ENCODE data around the gene APOL1.

APOL1 gene

DNA sequence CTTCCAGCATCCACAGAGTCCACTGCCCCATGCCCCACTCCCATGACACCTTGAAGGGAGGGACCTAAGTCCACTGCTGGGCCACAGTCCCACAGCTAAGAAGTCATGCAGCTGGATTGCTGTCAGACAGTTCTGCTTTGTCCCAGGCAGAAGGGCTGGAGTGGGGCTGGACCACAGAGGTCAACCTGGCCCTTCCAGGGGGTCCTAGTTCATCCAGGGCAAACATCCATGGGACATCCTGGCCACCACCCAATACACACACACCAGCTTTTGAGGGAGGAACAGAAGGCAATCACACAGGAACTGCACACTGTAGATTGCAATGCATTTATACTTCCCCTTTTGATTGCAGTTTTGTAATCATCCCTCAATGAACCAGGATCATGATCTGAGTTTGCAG is 40.0 kb upstream of the APOL1 start:
- Histone ChIP-seq H3K9me2 (replicated peaks; ENCODE audit: low read depth, low read length) (no peaks in the 10 kb centered on the region), H3K9ac (ENCODE audit: low read depth, low read length, poor library complexity, severe bottlenecking) (no peak overlapping the region), H3F3A (ENCODE audit: low read depth) (no peaks in the 10 kb centered on the region), H2AFZ (ENCODE audit: low read length) (no peak overlapping the region), H4K20me1 (ENCODE audit: insufficient read depth, low read length, poor library complexity, severe bottlenecking) (no peaks in the 10 kb centered on the region), H3K79me2 (ENCODE audit: insufficient read depth, low read length) (no peaks in the 10 kb centered on the region), H3K4me1 (ENCODE audit: insufficient read depth, low read length, poor library complexity, severe bottlenecking) (peaks cover 18% of the 10 kb centered on the region), H3K4me2 (ENCODE audit: low read depth, low read length, poor library complexity, severe bottlenecking) (no peak overlapping the region), H3K27me3 (ENCODE audit: insufficient read depth, low read length, poor library complexity, severe bottlenecking) (no peaks in the 10 kb centered on the region), H3K4me3 (ENCODE audit: low read length, poor library complexity, severe bottlenecking) (no peak overlapping the region), H3K9me3 (ENCODE audit: insufficient read depth, low read depth, low read length) (0 out of 2 replicates have a peak, but pooled peaks cover 8% of the 10 kb centered on the region), H3K36me3 (ENCODE audit: insufficient read depth, low read length) (no peaks in the 10 kb centered on the region)
- TF ChIP-seq, protein P1, sequence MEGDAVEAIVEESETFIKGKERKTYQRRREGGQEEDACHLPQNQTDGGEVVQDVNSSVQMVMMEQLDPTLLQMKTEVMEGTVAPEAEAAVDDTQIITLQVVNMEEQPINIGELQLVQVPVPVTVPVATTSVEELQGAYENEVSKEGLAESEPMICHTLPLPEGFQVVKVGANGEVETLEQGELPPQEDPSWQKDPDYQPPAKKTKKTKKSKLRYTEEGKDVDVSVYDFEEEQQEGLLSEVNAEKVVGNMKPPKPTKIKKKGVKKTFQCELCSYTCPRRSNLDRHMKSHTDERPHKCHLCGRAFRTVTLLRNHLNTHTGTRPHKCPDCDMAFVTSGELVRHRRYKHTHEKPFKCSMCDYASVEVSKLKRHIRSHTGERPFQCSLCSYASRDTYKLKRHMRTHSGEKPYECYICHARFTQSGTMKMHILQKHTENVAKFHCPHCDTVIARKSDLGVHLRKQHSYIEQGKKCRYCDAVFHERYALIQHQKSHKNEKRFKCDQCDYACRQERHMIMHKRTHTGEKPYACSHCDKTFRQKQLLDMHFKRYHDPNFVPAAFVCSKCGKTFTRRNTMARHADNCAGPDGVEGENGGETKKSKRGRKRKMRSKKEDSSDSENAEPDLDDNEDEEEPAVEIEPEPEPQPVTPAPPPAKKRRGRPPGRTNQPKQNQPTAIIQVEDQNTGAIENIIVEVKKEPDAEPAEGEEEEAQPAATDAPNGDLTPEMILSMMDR (conservative IDR thresholded peaks at IDR 0.05; ENCODE audit: low read length): no peak
- TF ChIP-seq EZH2phosphoT487 (IDR thresholded peaks at IDR 0.05; ENCODE audit: borderline replicate concordance): no peak

DNA sequence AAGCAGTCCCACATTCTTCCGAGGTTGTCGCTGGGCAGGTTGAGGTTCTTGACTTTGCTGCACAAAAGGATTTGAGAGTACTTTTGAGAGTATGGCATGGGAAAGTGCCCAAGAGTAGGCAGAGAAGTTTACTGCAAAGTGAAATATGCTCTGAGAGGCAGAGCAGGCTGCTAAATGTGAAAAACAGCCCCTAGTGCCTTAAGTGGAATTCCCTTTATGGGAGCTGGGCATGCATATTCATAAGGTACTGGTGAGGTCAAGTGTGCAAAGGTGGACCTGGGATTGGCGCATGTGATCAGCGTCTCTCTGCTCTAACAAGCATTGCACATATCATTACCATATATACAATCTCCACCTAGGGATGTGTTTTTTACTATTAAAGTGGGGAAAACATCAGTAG is 39.3 kb upstream of the APOL1 start:
- H3K4me1 ChIP-seq (ENCODE audit: insufficient read depth, low read length, poor library complexity, severe bottlenecking): peaks cover 18% of the 10 kb centered on the region
- H3K4me2 ChIP-seq (ENCODE audit: low read depth, low read length, poor library complexity, severe bottlenecking): no peak overlapping the region
- no peaks in the 10 kb centered on the region for H3K9me2 ChIP-seq (replicated peaks; ENCODE audit: low read depth, low read length)

DNA sequence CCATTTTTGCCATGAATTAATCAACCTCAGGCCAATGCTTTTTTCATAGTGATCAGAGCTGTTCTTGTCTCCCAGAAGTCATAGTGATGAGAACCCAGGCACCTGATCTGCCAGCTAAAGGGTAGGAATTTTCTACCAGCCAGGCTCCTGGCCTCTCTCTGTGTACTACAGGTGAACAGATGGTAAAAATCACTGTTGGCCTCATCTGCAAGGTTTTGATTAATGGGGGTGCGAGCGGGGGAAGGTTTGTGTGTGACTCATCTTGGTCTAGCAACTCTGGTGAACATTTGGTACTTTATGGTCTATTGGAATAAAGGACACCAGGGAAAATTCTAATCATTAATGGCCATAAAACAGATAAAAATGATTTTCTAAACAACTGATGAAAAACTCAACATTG is 37.0 kb upstream of the APOL1 start:
- Histone ChIP-seq H3K36me3 (ENCODE audit: insufficient read depth, low read length) (no peaks in the 10 kb centered on the region), H2AFZ (ENCODE audit: low read length) (no peak overlapping the region), H4K20me1 (ENCODE audit: insufficient read depth, low read length, poor library complexity, severe bottlenecking) (no peaks in the 10 kb centered on the region), H3K79me2 (ENCODE audit: insufficient read depth, low read length) (no peaks in the 10 kb centered on the region), H3K9me2 (replicated peaks; ENCODE audit: low read depth, low read length) (no peaks in the 10 kb centered on the region), H3K27me3 (ENCODE audit: insufficient read depth, low read length, poor library complexity, severe bottlenecking) (no peaks in the 10 kb centered on the region), H3K9me3 (ENCODE audit: insufficient read depth, low read depth, low read length) (no peaks in the 10 kb centered on the region), H3K9ac (ENCODE audit: low read depth, low read length, poor library complexity, severe bottlenecking) (no peak overlapping the region), H3K4me3 (ENCODE audit: low read length, poor library complexity, severe bottlenecking) (no peak overlapping the region), H3K4me2 (ENCODE audit: low read depth, low read length, poor library complexity, severe bottlenecking) (no peak overlapping the region), H3F3A (ENCODE audit: low read depth) (no peaks in the 10 kb centered on the region), H3K4me1 (ENCODE audit: insufficient read depth, low read length, poor library complexity, severe bottlenecking) (peaks cover 12% of the 10 kb centered on the region)
- TF ChIP-seq EZH2phosphoT487 (IDR thresholded peaks at IDR 0.05; ENCODE audit: borderline replicate concordance): no peak
- TF ChIP-seq, protein P1 (conservative IDR thresholded peaks at IDR 0.05; ENCODE audit: low read length): no peak

More for the DNA sequence above, 39.3 kb upstream of the APOL1 start:
- H3K4me3 ChIP-seq (ENCODE audit: low read length, poor library complexity, severe bottlenecking): no peak overlapping the region
- no peak overlapping the region for H3K9ac ChIP-seq (ENCODE audit: low read depth, low read length, poor library complexity, severe bottlenecking)
- 0 out of 2 replicates have a peak, but pooled peaks cover 8% of the 10 kb centered on the region for H3K9me3 ChIP-seq (ENCODE audit: insufficient read depth, low read depth, low read length)
- H2AFZ ChIP-seq (ENCODE audit: low read length): no peak overlapping the region
- H4K20me1 ChIP-seq (ENCODE audit: insufficient read depth, low read length, poor library complexity, severe bottlenecking): no peaks in the 10 kb centered on the region
- no peaks in the 10 kb centered on the region for H3F3A ChIP-seq (ENCODE audit: low read depth)
- no peaks in the 10 kb centered on the region for H3K79me2 ChIP-seq (ENCODE audit: insufficient read depth, low read length)
- no peaks in the 10 kb centered on the region for H3K36me3 ChIP-seq (ENCODE audit: insufficient read depth, low read length)
- H3K27me3 ChIP-seq (ENCODE audit: insufficient read depth, low read length, poor library complexity, severe bottlenecking): no peaks in the 10 kb centered on the region
- TF ChIP-seq, protein P1 (conservative IDR thresholded peaks at IDR 0.05; ENCODE audit: low read length): no peak
- TF ChIP-seq EZH2phosphoT487 (IDR thresholded peaks at IDR 0.05; ENCODE audit: borderline replicate concordance): no peak
